GM19238 (cell line): ENCODE results near the gene C19orf44.
A peak's percentile ranks its signal among the peaks of the same experiment; 100 is the strongest.
"Not testable (repeated sequence)": the region's sequence is repeated elsewhere in the genome, so short reads cannot be mapped to it uniquely, and the experiment has no call there.

ENCODE experiments used
- DNase-seq: peaks from one replicate; pipeline ENCODE4 v3.0.0; 2011; ENCODE audit warnings: low spot score; ENCODE audit not compliant: insufficient read length

The C19orf44 gene

GRCh38 chr19:16495982-16496612, at the start of gene C19orf44, which contains the start of gene CALR3:
TSS of gene C19orf44 (plus strand) at chr19:16496394. CDS start at chr19:16500793, 4,399 bp downstream.
TSS of gene CALR3 (minus strand) at chr19:16496167. CDS start at chr19:16496129, 38 bp downstream.
- peak; percentile 92 for DNase-seq

GRCh38 chr19:16446724-16447368, 49.3 kb upstream of the C19orf44 start:
- DNase-seq = no peak

GRCh38 chr19:16448872-16449271, 47.3 kb upstream of the C19orf44 start:
- DNase-seq = not testable (repeated sequence)

GRCh38 chr19:16449330-16449961, 46.7 kb upstream of the C19orf44 start:
- peak; percentile 66 for DNase-seq

GRCh38 chr19:16452325-16452724, 43.9 kb upstream of the C19orf44 start:
- DNase-seq = no peak

- no peak for DNase-seq
Observed at GRCh38 chr19:16454351-16454918, 41.8 kb upstream of the C19orf44 start.

- DNase-seq = no peak
Observed at GRCh38 chr19:16455489-16455888, 40.7 kb upstream of the C19orf44 start.

GRCh38 chr19:16456652-16457194, 39.5 kb upstream of the C19orf44 start:
- DNase-seq = no peak

GRCh38 chr19:16457195-16457953, 38.8 kb upstream of the C19orf44 start:
- no peak for DNase-seq

- DNase-seq = no peak
Observed at GRCh38 chr19:16457954-16458331, 38.3 kb upstream of the C19orf44 start.

GRCh38 chr19:16458391-16459341, 37.5 kb upstream of the C19orf44 start:
- no peak for DNase-seq

GRCh38 chr19:16459680-16460079, 36.5 kb upstream of the C19orf44 start:
- DNase-seq = no peak

- no peak for DNase-seq
Observed at GRCh38 chr19:16460454-16460853, 35.7 kb upstream of the C19orf44 start.

- no peak for DNase-seq
Observed at GRCh38 chr19:16461630-16462051, 34.6 kb upstream of the C19orf44 start.

GRCh38 chr19:16462757-16463250, 33.4 kb upstream of the C19orf44 start:
- DNase-seq = no peak

GRCh38 chr19:16463341-16463990, 32.7 kb upstream of the C19orf44 start:
- DNase-seq = no peak

GRCh38 chr19:16463991-16464575, 32.1 kb upstream of the C19orf44 start:
- no peak for DNase-seq

GRCh38 chr19:16465239-16465638, 31.0 kb upstream of the C19orf44 start:
- DNase-seq = no peak
